GM23248 (cell line): Measurements from ENCODE around the gene NSG2.

Source experiments
- EZH2 ChIP-seq: fragments of 200-600 bp; sonication (generic); IDR thresholded peaks from 2 replicates; pipeline ENCODE4 v1.6.1; 2018; ENCODE audit warnings: antibody characterized with exemption, mild to moderate bottlenecking; ENCODE audit not compliant: insufficient read depth, poor library complexity, severe bottlenecking
- EZH2phosphoT487 ChIP-seq: fragments of 200-600 bp; sonication (generic); IDR thresholded peaks from 2 replicates; pipeline ENCODE4 v1.6.1; 2018; ENCODE audit warnings: antibody characterized with exemption, moderate library complexity, mild to moderate bottlenecking, low read depth; ENCODE audit not compliant: insufficient read depth

DNA sequence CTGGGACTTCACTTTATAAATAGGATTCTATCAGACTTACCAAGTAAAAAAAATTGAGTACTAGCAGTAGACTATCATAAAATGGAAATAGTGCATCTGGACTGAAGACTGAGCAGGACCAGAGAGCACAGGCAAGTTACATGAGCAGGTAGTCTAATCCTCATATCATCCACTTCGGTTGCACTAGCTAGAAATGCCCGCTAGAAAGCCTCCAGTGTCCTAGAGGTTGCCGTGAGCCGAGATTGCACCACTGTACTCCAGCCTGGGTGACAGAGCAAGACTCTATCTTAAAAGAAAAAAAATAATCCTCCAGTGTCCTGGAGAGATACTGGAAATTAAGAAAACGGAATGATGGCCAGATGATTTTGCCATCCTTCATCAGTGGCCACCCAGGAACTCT, 36.6 kb upstream of the NSG2 start:
- TF ChIP-seq EZH2: no peak
- no peak for TF ChIP-seq EZH2phosphoT487
